Keratinocyte (primary cell): ENCODE data around the gene GTF2A1. TPM values are rescaled to one million over a fixed set of nuclear protein-coding genes. Genes with fewer than 3 reads are reported as not detected.

ENCODE experiments used
- DNase-seq: peaks from one replicate; pipeline ENCODE4 v3.0.0-alpha.2; 2011; ENCODE audit warnings: low read depth, missing footprints, low spot score
- FAIRE-seq: peaks from 2 replicates; lab custom pipeline; 2011; peaks lifted over from hg19 to GRCh38; lab: Jason Lieb, UNC
- H2AFZ ChIP-seq: 2 replicates; pipeline ENCODE4 v1.6.0; 2012; ENCODE audit warnings: low read length, control low read depth, inconsistent platforms; ENCODE audit not compliant: control insufficient read depth
- H3K27ac ChIP-seq: 2 replicates; pipeline ENCODE4 v1.5.1; 2011; ENCODE audit warnings: low read length; ENCODE audit not compliant: control insufficient read depth, insufficient read depth
- H3K27me3 ChIP-seq: 3 replicates; pipeline ENCODE4 v1.6.0; 2011; ENCODE audit warnings: low read length; ENCODE audit not compliant: control insufficient read depth, insufficient read depth; ENCODE audit errors: extremely low read depth
- H3K36me3 ChIP-seq, 2 experiments: 2 replicates in 1 of 2; 3 replicates in 1 of 2; pipeline ENCODE4 v1.5.1; 2011; ENCODE audit warnings: low read length in 2 of 2, mild to moderate bottlenecking in 1 of 2; ENCODE audit not compliant: control insufficient read depth in 2 of 2, insufficient read depth in 2 of 2; ENCODE audit errors: extremely low read depth in 1 of 2
- H3K4me1 ChIP-seq: 3 replicates; pipeline ENCODE4 v1.5.1; 2011; ENCODE audit warnings: low read length; ENCODE audit not compliant: control insufficient read depth, insufficient read depth; ENCODE audit errors: extremely low read depth
- H3K4me2 ChIP-seq: 3 replicates; pipeline ENCODE4 v1.6.0; 2011; ENCODE audit warnings: low read depth, low read length; ENCODE audit not compliant: control insufficient read depth, insufficient read depth; ENCODE audit errors: extremely low read depth
- H3K4me3 ChIP-seq, 3 experiments: fragments of 200-600 bp in 1 of 3; sonication (generic) in 1 of 3; 2 replicates in 2 of 3; 3 replicates in 1 of 3; pipeline ENCODE4 v1.5.1; 2011 to 2016; ENCODE audit warnings: low read length in 3 of 3, mild to moderate bottlenecking in 3 of 3, control low read depth in 2 of 3, inconsistent platforms in 1 of 3, low read depth in 1 of 3, mixed read lengths in 1 of 3, mixed run types in 1 of 3, moderate library complexity in 1 of 3; ENCODE audit not compliant: control insufficient read depth in 2 of 3, insufficient read depth in 2 of 3; ENCODE audit errors: extremely low read depth in 1 of 3
- H3K79me2 ChIP-seq: 2 replicates; pipeline ENCODE4 v1.6.0; 2012; ENCODE audit warnings: low read length; ENCODE audit not compliant: control insufficient read depth, insufficient read depth
- H3K9ac ChIP-seq: 3 replicates; pipeline ENCODE4 v1.6.0; 2011; ENCODE audit warnings: low read length; ENCODE audit not compliant: control insufficient read depth, insufficient read depth; ENCODE audit errors: extremely low read depth
- H3K9me1 ChIP-seq: 3 replicates; pipeline ENCODE4 v1.6.0; 2011; ENCODE audit warnings: low read length; ENCODE audit not compliant: control insufficient read depth, insufficient read depth; ENCODE audit errors: extremely low read depth
- H3K9me3 ChIP-seq: 2 replicates; pipeline ENCODE4 v1.5.1; 2012; ENCODE audit warnings: low read depth, low read length; ENCODE audit not compliant: control insufficient read depth
- H4K20me1 ChIP-seq: 3 replicates; pipeline ENCODE4 v1.6.0; 2011; ENCODE audit warnings: low read length; ENCODE audit not compliant: control insufficient read depth, insufficient read depth; ENCODE audit errors: extremely low read depth
- CTCF ChIP-seq, 3 experiments: IDR thresholded peaks in 1 of 3; conservative IDR thresholded peaks in 1 of 3; optimal IDR thresholded peaks in 1 of 3; 2 replicates in 2 of 3; 3 replicates in 1 of 3; pipeline versions ENCODE3 to v1.5.1; 2011; ENCODE audit warnings: low read length in 3 of 3, mild to moderate bottlenecking in 3 of 3, moderate library complexity in 2 of 3, control low read depth in 1 of 3, inconsistent platforms in 1 of 3; ENCODE audit not compliant: insufficient read depth in 2 of 3; ENCODE audit errors: extremely low read depth in 1 of 3
- EZH2 ChIP-seq: IDR thresholded peaks from one replicate; pipeline ENCODE4 v1.6.1; 2012; ENCODE audit warnings: inconsistent platforms, mild to moderate bottlenecking, low read length, moderate library complexity
- dilution Hi-C: fragments of 300-500 bp; cut with MboI; formaldehyde crosslinking; loops from one replicate; pipeline ENCODE4 v1.7.0; 2020; ENCODE audit warnings: low sequenced_read_pairs; ENCODE audit not compliant: extremely low pct_ligation_motif_present
- polyA plus RNA-seq, 5 experiments: library from polyadenylated mRNA; depleted of rRNA in 3 of 5; stranded (reverse) in 3 of 5; stranded (forward) in 1 of 5; unstranded in 1 of 5; fragments of >200 nt; gene quantifications; 1 replicate in 1 of 5; 2 replicates in 3 of 5; 3 replicates in 1 of 5; pipeline versions ENCODE4 v1.2.1 to v1.2.3, GENCODE V29; 2011 to 2012; ENCODE audit warnings: missing spikeins in 2 of 5, low read depth in 1 of 5, low replicate concordance in 1 of 5

Gene GTF2A1
- polyA plus RNA-seq, 1 donor (not counting 4 experiments of a cell fraction or from before 2014, with no cell fraction given): 17.5 TPM

DNA sequence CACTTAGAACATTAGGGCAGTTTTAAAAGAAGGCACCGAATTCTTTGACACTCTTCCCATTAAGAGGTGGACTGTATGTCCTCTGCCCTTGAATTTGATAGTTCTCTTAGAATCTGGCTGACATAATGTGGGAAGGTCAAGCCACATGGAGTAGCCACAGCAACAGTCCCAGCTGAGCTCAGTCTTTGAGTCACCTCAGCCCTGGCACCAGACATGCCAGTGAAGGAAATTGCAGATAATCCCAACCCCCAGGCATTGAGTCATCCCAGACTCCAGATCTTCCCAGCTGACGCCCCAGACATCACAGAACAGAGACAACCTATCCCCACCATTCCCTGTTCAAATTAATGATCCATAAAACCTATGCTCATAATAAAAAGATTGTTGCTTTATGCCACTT lies 83.4 kb downstream of the GTF2A1 start:
- Histone ChIP-seq H3K79me2 (no peaks in the 10 kb centered on the region), H3K4me1 (no peaks in the 10 kb centered on the region), H3K9ac (no peak overlapping the region), H3K9me1 (no peaks in the 10 kb centered on the region), H3K36me3 (no peaks in the 10 kb centered on the region), H2AFZ (no peak overlapping the region), H4K20me1 (no peaks in the 10 kb centered on the region), H3K4me2 (no peak overlapping the region), H3K27ac (no peak overlapping the region), H3K4me3 (no peak overlapping the region), H3K27me3 (no peaks in the 10 kb centered on the region), H3K9me3 (no peaks in the 10 kb centered on the region)
- FAIRE-seq (no peak), DNase-seq (no peak)
- no peak for TF ChIP-seq CTCF (optimal IDR thresholded peaks at IDR 0.05 in 1 of 3, IDR thresholded peaks at IDR 0.05 in 1 of 3, conservative IDR thresholded peaks at IDR 0.05 in 1 of 3; ENCODE audit: extremely low read depth in 1 of 3, insufficient read depth in 2 of 3, low read length in 3 of 3)
- TF ChIP-seq EZH2: no peak
- dilution Hi-C loops: no loop called here

DNA sequence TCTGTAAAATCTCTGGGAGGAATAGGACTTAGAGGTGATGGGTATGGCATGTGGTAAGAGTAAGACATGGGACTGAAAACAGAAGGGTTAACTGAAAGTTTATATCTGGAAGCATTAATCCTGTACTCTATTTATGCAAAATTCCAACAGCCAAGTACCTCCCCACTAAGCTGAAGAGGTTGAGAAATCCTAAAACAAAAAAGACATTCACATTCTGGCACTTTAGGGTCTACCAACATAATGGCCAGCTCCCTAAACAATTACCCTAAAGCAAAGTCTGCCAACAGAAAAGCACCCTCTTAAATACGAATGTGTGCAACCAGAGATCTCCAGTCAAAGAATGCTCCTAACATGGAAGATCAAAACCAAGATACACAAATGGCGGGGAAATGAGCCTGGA lies 87.4 kb downstream of the GTF2A1 start:
- Histone ChIP-seq H3K9me3 (no peaks in the 10 kb centered on the region), H3K4me3 (no peak overlapping the region), H3K36me3 (no peaks in the 10 kb centered on the region), H2AFZ (no peak overlapping the region), H4K20me1 (no peaks in the 10 kb centered on the region), H3K27me3 (no peaks in the 10 kb centered on the region), H3K4me1 (no peaks in the 10 kb centered on the region), H3K79me2 (no peaks in the 10 kb centered on the region), H3K27ac (no peak overlapping the region), H3K9me1 (no peaks in the 10 kb centered on the region), H3K4me2 (no peak overlapping the region), H3K9ac (no peak overlapping the region)
- no peak for DNase-seq
- no peak for TF ChIP-seq EZH2
- no peak for TF ChIP-seq CTCF (optimal IDR thresholded peaks at IDR 0.05 in 1 of 3, IDR thresholded peaks at IDR 0.05 in 1 of 3, conservative IDR thresholded peaks at IDR 0.05 in 1 of 3; ENCODE audit: extremely low read depth in 1 of 3, insufficient read depth in 2 of 3, low read length in 3 of 3)
- no peak for FAIRE-seq
- dilution Hi-C loops: no loop called here
